ENCODE measurements around the gene MTHFD1L.

The MTHFD1L gene

DNA sequence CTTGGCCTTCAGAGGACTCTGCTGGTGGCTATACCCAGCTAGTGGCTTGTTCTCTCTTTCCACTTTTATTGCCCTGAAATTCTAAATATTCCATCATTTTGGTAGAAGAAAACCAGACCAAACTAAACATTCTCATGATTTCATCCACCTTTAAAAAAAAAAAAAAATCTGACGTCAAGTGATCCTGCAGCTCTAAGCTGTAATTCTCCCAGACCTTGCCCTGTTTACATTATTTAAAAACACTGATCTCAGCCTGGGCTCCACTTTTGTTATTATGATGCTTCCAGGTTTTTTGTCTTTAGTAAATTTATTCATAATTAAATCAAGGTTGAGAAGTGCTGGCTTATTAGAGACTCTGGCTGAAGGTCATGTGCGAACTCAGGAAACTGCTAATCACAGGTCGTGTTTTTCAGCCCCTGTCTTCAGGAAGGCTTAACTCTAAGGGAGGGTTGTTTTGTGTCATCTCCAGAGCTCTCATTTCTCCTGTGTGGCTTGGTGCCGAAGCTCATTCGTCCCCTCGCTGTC lies 114.4 kb downstream of the MTHFD1L start:
- H3K4me2 ChIP-seq: no peak overlapping the region
- no peak overlapping the region for H3K27ac ChIP-seq
- H3K79me2 ChIP-seq (ENCODE audit: insufficient read depth, low read depth): no peaks in the 10 kb centered on the region
- H3K4me3 ChIP-seq (IDR thresholded peaks at IDR 0.05; ENCODE audit: insufficient read depth, low read depth, low read length): no peak overlapping the region
- no peak overlapping the region for H3K9ac ChIP-seq
- H4K20me1 ChIP-seq (ENCODE audit: insufficient read depth): no peaks in the 10 kb centered on the region
- no peaks in the 10 kb centered on the region for H3K36me3 ChIP-seq (ENCODE audit: insufficient read depth)
- no peaks in the 10 kb centered on the region for H3K4me1 ChIP-seq (ENCODE audit: low read depth, poor library complexity, severe bottlenecking)
- TF ChIP-seq, protein P1, sequence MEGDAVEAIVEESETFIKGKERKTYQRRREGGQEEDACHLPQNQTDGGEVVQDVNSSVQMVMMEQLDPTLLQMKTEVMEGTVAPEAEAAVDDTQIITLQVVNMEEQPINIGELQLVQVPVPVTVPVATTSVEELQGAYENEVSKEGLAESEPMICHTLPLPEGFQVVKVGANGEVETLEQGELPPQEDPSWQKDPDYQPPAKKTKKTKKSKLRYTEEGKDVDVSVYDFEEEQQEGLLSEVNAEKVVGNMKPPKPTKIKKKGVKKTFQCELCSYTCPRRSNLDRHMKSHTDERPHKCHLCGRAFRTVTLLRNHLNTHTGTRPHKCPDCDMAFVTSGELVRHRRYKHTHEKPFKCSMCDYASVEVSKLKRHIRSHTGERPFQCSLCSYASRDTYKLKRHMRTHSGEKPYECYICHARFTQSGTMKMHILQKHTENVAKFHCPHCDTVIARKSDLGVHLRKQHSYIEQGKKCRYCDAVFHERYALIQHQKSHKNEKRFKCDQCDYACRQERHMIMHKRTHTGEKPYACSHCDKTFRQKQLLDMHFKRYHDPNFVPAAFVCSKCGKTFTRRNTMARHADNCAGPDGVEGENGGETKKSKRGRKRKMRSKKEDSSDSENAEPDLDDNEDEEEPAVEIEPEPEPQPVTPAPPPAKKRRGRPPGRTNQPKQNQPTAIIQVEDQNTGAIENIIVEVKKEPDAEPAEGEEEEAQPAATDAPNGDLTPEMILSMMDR (conservative IDR thresholded peaks at IDR 0.05; ENCODE audit: low read depth, low read length): no peak
- H2AFZ ChIP-seq (ENCODE audit: low read depth): no peak overlapping the region
- H3K27me3 ChIP-seq (ENCODE audit: insufficient read depth, low read depth): no peaks in the 10 kb centered on the region

GRCh38 chr6:150981095-150981494 lies 115.6 kb downstream of the MTHFD1L start:
- no peak overlapping the region for H3K4me3 ChIP-seq (IDR thresholded peaks at IDR 0.05; ENCODE audit: insufficient read depth, low read depth, low read length)
- H3K9ac ChIP-seq: no peak overlapping the region
- H3K27ac ChIP-seq: no peak overlapping the region
- H3K27me3 ChIP-seq (ENCODE audit: insufficient read depth, low read depth): no peaks in the 10 kb centered on the region
- no peaks in the 10 kb centered on the region for H3K36me3 ChIP-seq (ENCODE audit: insufficient read depth)
- H3K4me1 ChIP-seq (ENCODE audit: low read depth, poor library complexity, severe bottlenecking): no peaks in the 10 kb centered on the region
- no peaks in the 10 kb centered on the region for H3K79me2 ChIP-seq (ENCODE audit: insufficient read depth, low read depth)
- no peak overlapping the region for H3K4me2 ChIP-seq
- H2AFZ ChIP-seq (ENCODE audit: low read depth): no peak overlapping the region
- no peaks in the 10 kb centered on the region for H4K20me1 ChIP-seq (ENCODE audit: insufficient read depth)
- TF ChIP-seq, protein P1 (conservative IDR thresholded peaks at IDR 0.05; ENCODE audit: low read depth, low read length): no peak

DNA sequence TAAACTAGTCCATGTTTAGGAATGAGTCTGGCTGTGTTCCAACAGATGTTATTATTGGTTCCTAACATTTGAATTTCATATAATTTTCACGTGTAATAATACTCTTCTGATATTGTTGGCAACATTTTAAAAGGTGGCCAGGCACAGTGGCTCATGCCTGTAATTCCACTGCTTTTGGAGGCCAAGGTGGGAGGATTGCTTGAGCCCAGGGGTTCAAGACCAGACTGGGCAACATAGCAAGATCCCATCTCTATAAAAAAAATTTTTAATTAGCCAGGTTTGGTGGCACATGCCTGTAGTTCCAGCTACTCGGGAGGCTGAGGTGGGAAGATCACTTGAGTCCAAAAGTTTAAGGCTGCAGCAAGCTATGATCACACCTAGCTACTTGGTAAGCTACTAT lies 116.2 kb downstream of the MTHFD1L start:
- H3K27me3 ChIP-seq (ENCODE audit: insufficient read depth, low read depth): no peaks in the 10 kb centered on the region
- H3K9ac ChIP-seq: no peak overlapping the region
- TF ChIP-seq, protein P1 (conservative IDR thresholded peaks at IDR 0.05; ENCODE audit: low read depth, low read length): no peak
- H3K4me1 ChIP-seq (ENCODE audit: low read depth, poor library complexity, severe bottlenecking): no peaks in the 10 kb centered on the region
- H3K36me3 ChIP-seq (ENCODE audit: insufficient read depth): no peaks in the 10 kb centered on the region
- H3K4me3 ChIP-seq (IDR thresholded peaks at IDR 0.05; ENCODE audit: insufficient read depth, low read depth, low read length): no peak overlapping the region
- H4K20me1 ChIP-seq (ENCODE audit: insufficient read depth): no peaks in the 10 kb centered on the region
- H3K4me2 ChIP-seq: no peak overlapping the region
- no peaks in the 10 kb centered on the region for H3K79me2 ChIP-seq (ENCODE audit: insufficient read depth, low read depth)
- H2AFZ ChIP-seq (ENCODE audit: low read depth): no peak overlapping the region
- H3K27ac ChIP-seq: no peak overlapping the region

DNA sequence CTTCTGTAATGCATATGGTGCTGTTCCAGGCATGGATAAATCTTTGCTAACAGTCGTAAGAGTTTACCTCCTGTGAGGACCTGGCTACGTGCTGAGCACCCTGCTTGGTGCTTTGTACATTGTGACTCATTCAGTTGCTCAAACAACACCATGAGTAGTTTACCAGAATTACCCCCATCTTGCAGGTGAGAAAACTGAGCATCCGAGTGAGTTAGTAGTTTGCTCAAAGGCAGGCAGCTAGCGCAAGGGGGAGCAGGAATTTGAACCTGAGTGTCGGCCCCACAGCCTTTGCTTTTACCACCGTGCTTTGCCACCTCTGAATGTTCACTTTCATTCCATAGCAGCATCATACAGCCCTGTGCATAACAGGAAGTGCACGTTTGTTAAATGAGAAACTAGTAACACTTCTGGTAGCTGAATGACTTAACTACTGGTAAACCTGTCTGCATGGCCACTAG lies 121.9 kb downstream of the MTHFD1L start:
- no peaks in the 10 kb centered on the region for H4K20me1 ChIP-seq (ENCODE audit: insufficient read depth)
- TF ChIP-seq, protein P1 (conservative IDR thresholded peaks at IDR 0.05; ENCODE audit: low read depth, low read length): no peak
- no peaks in the 10 kb centered on the region for H3K27me3 ChIP-seq (ENCODE audit: insufficient read depth, low read depth)
- H3K36me3 ChIP-seq (ENCODE audit: insufficient read depth): 0 out of 2 replicates have a peak, but pooled peaks cover 3% of the 10 kb centered on the region
- H3K4me3 ChIP-seq (IDR thresholded peaks at IDR 0.05; ENCODE audit: insufficient read depth, low read depth, low read length): no peak overlapping the region
- H3K4me2 ChIP-seq: no peak overlapping the region
- no peak overlapping the region for H3K27ac ChIP-seq
- H3K9ac ChIP-seq: no peak overlapping the region
- no peak overlapping the region for H2AFZ ChIP-seq (ENCODE audit: low read depth)
- H3K4me1 ChIP-seq (ENCODE audit: low read depth, poor library complexity, severe bottlenecking): no peaks in the 10 kb centered on the region
- no peaks in the 10 kb centered on the region for H3K79me2 ChIP-seq (ENCODE audit: insufficient read depth, low read depth)

Data from KMS-11 (cell line).